T-helper 22 cell (primary cell): ENCODE data around the gene CPED1.
"Not testable (repeated sequence)": the region's sequence is repeated elsewhere in the genome, so short reads cannot be mapped to it uniquely, and the experiment has no call there.

Experiments used
- DNase-seq: peaks from one replicate; pipeline ENCODE4 v3.0.0-alpha.2; 2020; ENCODE audit warnings: low read depth

CPED1 gene

DNA sequence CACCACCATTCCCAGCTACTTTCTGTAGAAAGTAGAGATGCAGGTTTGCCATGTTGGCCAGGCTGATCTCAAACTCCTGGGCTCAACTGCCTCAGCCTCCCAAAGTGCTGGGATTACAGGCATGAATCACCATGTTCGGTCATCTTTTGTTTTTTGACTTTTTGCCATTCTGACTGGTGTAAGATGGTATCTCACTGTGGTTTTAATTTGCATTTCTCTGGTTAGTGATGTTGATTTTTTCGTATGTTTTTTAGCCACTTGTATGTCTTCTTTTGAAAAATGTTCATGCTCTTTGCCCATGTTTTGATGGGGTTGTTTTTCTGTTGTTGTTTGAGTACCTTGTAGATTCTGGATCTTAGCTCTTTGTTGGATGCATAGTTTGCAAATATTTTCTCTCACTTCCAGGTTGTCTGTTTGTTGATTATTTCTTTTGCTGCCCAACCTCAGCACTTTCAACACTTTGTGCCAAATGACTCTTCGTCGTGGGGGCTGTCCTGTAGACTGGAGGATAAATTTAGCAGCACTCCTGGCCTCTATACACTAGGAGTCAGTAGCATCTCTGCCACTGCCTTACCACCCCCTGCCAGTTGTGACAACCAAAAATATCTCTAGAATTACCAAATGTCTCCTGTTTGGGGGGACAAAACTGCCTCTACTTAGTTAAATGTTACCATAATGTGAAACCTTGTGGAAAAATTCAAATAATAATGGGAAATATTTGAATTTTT is 6.5 kb upstream of the CPED1 start:
- no peak for DNase-seq

GRCh38 chr7:120983592-120983991 is 4.9 kb upstream of the CPED1 start:
- not testable (repeated sequence) for DNase-seq

DNA sequence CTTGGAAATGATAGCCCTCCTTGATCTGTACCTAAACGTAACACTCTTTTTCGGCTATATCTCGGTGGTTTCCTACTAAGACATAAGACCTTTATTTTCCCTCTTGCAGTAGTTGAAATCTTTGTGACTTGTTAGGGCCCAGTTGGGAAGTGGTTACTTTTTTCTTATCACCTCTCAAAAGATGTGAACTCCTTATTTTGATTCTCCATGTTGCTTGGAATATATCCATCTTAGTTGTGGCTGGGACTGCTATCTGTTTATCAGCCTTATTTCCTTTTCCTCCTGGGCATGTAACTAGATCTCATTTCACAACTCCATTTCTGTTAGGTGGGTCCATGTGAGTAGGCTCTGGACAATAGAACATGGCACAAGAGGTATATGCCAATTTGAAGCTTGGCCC is 4.1 kb upstream of the CPED1 start:
- no peak for DNase-seq

DNA sequence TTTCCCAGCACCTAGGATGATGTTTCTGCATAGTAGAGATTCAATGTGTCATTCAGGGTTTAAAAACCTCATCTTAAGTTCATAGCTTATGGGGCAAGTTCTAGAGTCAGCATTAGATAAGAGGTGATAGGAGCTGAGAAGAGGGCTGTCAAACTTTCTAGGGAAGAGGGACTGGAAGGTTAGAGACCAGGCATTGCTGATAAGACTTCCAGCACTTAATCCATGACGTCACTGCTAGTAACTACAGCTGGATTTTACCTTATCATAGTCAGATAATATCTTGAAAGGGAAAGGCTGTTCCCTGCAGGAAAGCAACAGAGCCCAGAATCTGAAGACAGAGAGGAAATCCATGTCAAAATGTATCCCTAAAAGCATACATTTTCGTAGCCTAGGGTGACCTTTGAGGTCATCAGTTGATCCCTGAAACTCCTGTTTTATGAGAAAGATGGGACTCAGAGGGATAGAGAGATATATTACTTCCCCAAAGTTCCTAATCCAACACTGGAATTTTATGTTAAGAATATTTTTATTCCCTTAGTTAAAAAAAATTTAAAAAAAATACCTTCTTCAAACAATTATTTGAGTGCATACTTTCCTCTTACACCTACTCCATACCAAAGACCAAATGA is 3.3 kb upstream of the CPED1 start:
- no peak for DNase-seq

- DNase-seq, result no peak
Measured at GRCh38 chr7:120985839-120986238, 2.7 kb upstream of the CPED1 start.

- no peak for DNase-seq
Measured at GRCh38 chr7:120986650-120987049, 1.9 kb upstream of the CPED1 start.

DNA sequence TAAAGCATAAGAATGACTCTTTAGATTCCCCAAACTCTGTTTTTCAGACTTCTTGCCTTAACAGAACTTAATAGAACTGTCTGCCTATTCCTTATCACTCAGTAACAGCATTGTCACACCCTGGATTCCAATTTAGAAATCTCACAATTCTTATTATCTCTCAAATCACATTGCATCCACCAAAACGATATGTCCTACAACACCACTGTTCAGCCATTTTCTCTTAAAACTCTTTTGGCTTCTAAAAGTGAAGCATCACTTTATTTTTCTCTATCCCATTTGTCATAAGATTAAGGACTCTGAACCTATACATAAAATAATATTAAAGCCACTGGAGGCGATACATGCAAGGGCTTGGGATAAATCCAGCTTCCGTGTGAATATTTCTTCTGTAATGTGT is 1.2 kb upstream of the CPED1 start:
- DNase-seq, result no peak

DNA sequence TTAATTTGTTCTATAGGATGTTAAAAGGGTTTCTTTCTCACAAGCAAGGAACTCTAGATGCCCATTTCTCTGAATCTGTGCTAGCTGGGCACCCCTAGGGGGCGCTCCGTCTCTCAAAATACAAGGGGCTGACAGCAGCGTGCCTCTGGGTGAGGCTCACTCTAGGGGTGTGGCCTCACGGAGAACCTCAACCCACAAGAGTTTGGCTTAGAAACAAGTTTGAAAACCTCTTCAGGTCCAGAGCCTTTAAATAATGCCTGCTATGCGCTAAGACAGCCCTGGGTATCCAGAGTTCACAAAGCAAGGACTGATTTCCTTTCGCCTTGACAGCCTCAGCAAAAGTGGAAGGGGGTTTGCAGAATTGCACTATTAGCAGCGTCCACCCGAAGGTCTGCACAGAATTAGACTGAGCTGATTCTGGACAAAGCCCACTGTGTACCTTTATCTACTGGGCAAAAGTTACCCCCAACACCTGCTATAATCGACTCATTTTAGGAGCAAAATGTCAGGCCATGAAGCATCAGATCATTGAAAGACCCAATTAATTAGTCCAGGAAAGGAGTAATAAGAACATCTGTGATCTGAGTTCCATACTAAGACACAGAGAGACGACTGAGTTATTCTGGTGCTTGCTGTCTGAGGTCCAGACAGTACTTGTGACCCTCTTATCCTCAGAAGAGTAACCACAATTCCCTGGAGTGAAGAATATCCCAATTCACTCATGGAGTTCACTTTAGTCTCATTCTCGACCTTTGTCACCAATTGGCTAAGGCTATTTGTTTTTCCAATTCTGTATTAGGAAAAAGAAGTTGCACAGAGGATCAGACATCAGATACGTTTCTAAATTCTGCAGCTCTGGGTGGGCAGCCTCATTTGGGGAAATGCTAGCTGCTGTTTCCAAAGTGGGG is 574 bp upstream of the CPED1 start:
- DNase-seq, result peak; percentile 66

DNA sequence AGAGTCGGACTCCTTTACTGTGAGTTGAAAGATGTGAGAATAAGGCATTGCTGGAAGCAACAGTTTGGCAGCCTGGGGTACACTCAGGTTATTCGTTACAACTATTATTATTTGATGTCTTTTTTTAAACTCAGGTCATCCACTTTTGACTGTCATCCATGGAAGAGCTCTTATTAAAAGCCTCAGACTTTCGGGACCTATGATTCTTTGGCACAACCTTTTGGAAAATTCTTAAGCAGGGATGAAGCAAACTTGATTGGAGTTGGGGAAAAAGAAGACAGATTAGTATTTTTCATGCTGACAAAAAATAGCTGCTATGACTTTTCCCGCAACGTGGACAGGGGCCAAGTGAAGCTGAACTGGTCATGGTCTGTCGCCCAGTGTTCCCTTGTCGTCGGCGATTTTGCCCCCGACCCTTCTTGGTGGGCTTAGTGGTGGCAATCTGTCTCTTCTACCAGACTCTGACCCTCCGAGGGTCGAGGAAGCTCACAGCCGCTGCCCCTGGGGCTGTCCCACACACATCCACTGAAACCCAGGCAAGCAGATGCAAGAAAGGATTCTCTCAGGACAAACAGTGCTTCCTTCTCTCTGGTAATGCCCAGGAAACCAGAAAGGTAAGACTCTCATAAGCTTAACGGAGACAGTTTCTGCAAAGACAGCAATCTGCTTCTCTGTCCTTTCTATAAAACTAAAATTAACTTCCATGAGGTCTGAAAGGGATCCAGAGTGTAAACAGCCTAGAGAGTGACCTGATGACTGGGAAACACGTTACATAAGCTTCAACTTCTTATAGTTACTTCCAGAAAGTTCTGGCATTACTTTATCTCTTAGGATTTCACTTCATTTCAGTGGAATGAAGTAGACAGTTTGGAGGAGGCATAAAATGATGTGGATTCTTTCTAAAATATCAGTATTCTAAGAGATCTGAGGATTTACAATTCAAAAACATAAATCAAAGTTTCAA is 1.0 kb downstream of the CPED1 start:
- DNase-seq, result no peak

GRCh38 chr7:120990468-120991118 is 2.1 kb downstream of the CPED1 start:
- no peak for DNase-seq

GRCh38 chr7:120991161-120991560 is 2.6 kb downstream of the CPED1 start:
- no peak for DNase-seq

- DNase-seq, result no peak
Measured at GRCh38 chr7:120991581-120991980, 3.1 kb downstream of the CPED1 start.

- DNase-seq, result no peak
Measured at GRCh38 chr7:120992272-120992964, 3.9 kb downstream of the CPED1 start.

DNA sequence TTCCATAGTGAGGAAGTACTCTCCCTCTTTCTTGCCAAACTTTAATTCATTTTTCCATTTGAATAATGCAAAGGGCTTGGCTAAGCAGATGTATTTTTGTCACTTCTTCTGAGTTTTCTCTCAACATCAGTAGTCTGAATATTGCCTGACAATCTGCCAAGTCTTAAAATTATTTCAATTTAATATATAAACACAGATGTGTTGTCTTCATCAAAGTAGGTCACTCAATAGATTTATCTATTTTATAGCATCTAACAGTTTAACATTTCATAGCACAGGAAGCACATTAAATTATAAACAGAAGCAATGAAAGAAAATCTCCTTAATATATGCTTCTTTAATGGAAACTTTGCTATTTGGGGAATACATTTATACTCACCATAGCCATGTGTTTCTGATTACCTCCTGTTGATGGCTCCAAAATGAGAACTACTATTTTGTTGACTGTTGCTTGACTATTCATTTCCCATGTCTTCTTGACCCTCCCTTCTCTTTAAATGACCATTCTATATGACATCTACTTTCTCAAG is 4.5 kb downstream of the CPED1 start:
- no peak for DNase-seq

DNA sequence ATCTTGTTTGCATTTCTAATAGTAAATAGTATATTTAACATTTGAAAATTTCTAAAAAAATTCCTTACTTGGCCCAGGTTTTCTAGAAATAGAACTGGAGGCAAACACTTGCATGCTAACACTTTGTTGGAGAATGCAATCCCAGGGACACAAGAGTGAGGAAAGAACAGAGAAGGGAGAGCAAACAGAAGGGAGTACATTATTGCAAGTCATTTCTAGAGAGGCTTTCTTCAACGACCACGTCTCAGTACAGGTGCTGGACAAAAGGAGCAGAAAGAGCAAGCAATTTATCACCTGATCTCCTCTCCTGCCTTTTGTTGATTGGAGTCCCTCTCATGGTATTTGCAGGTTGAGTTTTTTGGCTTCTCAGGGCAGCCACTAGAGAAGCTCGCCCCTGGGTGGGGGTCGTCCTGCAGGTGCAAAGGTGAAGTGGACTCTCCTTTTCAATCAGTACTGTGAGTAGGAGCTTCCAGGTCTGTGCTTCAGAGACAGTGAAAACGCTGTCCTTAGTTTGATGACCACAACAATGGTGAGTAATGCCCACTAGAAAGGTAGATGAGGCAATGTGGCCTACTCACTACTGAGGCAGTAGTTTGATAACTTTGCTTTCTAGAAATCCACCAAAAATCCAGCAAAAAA is 5.2 kb downstream of the CPED1 start:
- DNase-seq, result no peak

DNA sequence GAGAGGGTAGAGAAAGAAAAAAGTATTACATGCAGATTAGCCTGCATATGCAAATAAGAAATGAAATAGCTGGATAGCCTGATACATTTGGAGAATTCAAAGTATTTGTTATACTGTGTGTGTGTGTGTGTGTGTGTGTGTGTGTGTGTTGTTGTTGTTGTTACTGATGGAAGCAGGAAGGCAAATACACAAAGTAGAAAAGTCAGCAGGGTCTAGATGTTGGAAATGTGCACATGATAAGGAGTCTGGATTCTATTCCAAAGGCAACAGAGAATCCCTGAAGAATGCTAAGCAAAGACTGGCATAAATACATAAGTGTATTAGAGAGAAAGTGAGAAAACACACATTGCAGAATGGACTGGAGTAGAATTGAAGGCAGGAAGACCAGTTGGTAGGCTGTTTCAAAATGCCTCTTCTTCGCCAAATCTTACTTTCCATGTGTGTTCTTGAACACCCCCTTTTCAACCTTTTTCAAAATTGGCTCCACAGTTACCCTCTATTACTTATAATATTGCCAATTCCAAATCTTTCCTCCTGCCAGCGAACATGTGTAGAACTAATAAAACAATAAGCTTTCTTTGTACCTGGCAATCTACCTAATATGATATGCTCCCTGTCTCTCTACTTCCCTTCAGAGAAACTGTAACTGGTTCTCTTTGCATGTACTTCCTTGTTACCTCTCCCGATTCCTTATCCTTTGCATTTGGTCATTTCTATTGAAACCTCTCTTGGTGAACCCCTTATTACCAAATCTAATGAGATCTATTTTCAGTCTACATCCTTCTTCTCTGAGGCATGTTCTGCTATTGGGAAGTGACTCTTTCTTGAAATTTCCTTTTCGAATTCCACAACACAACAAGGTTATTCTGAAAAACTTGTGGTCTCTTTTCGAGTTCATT is 6.2 kb downstream of the CPED1 start:
- no peak for DNase-seq

DNA sequence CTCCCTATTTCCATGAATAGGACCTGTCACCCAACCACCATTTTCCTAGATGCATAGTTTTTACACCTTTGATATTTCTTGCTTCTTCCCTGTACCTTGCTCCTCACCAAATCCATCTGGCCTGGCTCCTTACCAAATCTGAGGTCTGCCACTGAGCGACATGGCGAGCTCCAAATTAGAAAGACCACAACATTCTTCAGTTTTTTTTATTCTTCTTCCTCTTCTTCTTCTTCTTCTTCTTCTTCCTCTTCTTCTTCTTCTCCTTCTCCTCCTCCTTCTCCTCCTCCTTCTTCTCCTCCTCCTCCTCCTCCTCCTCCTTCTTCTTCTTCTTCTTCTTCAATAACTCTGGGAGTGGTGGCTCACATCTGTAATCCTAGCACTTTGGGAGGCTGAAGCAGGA is 7.1 kb downstream of the CPED1 start:
- no peak for DNase-seq

DNA sequence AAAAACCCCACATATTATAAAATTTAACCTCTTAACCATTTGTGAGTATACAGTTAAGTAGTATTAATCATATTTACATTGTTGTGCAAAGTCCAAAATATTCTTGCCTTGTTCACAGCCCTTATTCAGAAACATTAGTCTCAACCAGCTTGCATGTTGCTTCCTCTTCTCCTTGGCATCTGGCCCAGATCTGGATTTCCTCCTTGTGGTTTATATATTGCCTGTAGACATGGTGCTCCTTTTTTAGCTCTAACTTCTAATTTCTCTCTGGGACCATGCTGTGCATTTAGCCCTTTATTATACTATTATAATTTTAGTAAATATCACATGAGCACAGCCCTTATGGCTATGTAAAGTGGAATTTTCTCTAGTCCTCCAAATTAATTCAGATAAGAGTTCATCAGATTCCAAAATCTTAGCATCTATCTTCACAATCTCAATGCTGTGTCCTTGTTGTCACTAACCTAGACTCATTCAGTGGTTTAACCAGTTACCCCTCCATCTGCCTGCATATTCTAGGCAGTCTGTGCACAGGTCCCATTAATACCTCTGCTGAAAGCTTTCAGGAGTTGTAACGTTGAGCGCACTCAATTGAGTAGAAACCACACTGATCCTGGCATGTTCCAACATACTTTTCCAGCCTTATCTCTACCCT is 7.9 kb downstream of the CPED1 start:
- DNase-seq, result no peak
